Stromal cell of bone marrow (primary cell): ENCODE measurements around the gene PALM3.

Source experiments
- DNase-seq: peaks from one replicate; pipeline ENCODE4 v3.0.0-alpha.2; 2012; ENCODE audit warnings: low read depth

PALM3 gene

DNA sequence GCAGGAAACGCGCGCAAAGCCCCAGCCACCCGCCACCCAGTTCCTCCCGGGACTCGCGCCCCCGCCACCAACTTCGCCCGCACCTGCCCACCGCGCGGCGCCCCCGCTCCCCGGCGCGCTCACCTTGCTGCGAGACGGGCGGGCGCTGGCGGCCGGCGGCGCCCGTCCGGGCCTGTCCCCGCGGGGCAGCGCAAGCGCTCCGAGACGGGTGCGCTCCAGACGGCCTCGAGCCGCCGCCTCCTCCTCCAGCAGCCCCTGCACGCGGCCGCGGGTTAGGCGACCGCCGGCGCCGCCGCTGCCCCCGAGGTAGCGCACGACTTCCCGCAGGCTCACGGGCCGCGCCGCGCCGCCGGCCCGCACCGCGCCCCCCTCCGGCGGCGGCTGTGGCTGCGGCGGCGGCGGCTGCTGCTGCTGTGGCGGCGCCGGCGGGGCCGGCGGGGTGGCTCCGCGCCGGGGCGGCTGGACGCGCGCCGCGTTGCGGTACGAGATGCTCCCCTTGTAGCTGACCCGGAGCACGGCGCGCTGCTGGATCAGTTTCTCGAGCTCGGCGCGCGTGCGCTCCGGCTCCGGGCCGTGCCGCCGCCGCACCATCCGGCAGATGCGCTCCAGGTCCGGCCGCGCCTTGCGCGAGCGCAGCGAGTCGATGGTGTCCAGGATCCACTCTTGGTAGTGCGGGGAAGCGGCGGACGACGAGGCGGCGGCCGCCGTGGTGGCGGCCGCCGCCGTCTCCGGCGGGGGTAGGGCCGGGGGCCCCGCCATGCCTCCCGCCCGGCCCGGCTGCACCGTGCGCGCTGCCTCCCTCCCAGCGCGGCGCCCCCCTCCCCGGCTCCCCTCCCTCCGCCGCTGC lies 28.0 kb upstream of the PALM3 start:
- no peak for DNase-seq

DNA sequence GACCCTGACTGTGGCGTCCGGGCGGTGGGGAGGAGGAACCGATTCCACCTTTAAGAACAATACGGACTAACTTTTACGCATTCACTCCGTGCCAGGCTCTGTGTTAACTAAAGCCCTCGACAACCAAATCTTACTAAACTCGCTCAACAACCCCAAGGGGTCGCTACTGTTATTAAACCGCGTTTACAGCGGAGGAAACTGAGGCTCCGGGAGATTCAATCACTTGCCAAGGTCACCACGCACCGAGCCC lies 27.5 kb upstream of the PALM3 start:
- DNase-seq, result no peak

DNA sequence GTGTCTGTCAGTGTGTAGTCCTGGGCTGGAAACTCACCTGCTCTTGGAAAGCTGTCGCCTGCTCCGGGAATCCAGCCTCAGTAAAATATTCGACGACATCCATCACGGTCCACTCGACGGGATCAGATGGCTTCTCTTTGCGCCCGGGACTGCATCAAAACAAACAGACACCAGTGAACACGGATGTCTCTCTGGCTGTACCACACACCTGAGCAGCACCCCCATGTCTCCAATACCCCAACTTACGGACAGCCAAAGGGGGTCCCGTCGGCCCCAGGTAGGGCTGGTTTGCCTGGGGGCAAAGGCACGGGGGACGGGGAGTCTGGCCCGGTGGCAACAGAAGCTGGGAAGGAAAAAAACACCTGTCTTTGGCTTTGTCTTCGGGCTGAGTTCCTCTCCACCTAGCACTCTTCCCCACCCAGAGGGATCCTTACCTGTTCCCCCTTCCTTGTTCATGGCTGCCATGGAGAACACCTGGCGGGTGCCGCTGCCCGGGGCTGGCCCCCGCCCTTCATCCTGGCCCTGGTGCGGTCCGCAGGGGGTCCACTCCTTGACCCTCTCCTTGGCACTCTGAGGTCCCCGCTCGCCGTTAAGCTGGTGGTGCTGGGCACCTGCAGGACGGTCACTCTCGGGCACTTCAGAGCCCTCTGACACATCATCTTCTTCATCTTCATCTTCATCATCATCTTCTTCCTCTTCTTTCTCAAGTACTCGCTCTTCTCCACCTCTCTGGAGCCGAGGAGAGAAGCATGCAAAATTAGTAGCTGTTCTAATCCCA lies 26.9 kb upstream of the PALM3 start:
- DNase-seq, result no peak

DNA sequence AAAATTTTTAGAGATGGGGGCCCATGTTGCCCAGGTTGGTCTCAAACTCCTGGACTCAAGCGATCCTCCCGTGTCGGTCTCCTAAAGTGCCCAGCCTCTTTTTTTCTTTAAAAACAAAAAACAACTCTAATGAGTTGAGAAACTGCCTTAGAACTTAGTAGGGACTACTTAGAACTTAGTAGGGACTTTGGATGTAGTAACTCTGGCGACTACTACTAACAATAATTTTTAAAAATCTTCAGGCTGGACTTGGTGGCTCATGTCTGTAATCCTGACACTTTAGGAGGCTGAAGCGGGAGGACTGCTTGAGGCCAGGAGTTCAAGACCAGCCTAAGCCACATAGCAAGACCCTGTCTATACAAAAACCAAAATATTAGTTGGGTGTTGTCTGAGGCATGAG lies 24.2 kb upstream of the PALM3 start:
- no peak for DNase-seq

DNA sequence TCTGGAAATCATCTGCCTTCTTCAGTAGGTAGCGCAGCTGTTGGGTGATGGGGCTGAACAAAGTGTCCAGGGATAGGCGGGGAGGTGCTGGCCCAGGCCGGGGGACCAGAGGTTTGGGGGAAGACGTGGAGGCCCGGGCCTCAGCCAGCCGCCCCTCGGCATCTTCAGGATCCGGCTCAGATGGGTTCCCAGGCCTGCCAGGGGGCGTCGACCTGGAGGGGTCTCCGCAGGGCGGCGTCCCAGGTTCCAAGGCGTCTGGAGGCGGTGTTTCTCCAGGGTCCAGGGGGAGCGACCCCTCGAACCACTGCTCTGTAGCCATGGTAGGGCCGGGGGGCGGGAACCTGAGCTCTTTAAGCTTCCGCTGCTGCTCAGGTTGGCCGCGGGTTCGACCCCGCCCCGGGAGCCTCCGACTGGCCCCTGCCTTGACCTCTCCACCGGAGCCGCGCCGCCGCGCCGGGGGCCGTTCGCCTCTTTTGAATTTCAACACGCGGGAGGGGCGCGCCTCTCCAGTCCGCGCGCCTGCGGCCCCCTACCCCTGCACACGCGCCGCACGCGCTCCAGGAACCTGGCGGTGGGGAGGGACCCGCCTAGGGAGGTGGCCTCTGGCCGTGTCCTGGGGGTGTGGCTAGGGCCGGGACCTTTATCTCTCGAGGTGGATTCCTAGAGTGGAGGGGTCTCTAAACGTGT lies 23.6 kb upstream of the PALM3 start, which contains the start of gene C19orf67:
Gene C19orf67 (minus strand): TSS at position 475 of the 687 bp plus-strand sequence. CDS start 156 bp downstream, at position 319.
- DNase-seq, result no peak

GRCh38 chr19:14082675-14082960 lies 20.7 kb upstream of the PALM3 start:
- DNase-seq, result no peak

DNA sequence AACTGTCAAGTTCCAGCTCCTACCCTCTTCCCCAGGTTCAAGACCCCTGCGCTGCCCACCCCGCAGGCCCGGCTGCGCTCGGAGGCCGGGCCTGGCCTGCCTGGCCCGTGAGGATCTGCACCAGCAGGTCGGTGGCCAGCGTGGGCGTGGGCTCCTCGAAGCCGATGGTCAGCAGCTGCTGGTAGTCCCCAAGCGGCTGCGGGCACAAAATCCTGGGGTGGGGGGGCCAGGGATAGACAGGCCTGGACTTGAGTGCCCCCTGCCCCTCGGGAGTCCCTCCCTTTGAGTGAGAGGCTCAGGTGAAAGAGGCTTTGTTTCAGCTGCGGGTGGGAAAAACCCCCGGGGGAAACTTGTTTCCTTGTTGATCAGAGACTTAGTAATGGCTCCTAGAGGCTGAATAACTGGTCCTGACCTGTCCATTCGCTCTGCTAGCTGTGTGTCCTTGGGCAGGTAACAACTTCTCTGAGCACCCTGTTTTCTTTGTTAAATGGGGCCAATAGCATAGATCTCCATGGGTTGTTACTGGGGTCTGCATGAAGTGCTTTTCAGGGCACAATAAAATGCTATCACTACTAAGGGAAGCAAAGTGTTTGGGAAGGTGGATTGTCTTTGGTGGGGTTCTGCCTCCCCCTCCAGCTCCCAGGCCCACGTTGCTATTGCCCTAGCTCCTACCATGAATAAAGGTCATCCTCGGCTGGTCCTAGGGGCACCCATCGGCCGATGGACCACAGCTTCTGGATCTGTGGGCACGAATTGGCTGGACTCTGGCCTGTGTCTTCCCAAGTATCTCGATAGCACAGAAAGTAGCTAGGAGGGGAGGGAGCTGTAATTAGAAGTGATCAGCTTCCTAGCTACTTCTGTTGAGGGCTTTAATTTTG lies 20.2 kb upstream of the PALM3 start:
- DNase-seq, result no peak

DNA sequence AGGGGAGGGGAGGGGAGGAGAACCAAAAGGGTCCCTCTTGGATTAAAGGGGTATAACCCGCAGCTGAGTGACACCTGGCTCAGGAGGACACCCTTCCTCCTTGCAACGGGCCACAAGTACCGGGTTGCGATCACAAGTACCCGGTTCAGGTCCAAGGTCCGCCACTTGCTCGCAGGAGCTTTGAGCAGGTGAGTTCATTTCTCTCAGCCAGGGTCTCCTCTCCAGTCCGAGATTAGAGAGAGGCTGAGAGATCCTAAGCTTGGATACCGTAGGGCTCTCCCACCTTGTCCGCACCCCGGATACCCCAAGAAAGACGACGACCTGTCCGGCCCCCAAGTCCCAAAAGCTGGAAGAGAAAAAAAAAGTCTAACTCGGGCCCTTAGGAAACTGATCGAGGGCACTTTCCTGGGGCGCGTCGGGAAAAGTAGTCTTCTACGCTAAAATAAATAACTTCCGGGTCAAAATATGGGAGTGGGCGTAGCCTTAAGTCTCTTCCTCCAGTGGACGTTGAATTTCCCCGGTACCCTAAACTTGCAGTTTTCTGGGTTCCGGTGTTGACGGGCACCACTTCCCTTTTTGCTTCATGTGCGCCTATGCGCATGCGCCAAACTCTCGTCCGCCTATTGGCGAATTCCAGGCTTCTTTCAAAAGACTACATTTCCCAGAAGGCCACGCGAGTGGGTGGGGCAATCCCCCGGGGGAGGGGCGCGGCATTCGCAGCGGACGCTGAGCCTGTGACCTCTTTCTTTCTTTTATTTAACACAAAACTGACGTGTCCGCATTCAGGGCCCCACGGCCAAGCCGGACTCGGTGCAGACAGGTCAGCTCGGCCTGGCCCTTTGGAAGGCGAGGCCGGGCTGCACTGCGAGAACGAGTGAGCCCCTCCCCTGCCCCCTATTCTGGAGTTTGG lies 19.3 kb upstream of the PALM3 start:
- peak; percentile 99 for DNase-seq

- peak; percentile 82 for DNase-seq
Observed at GRCh38 chr19:14078411-14078810, 16.5 kb upstream of the PALM3 start.

- no peak for DNase-seq
Observed at GRCh38 chr19:14073925-14074838, 12.3 kb upstream of the PALM3 start.

GRCh38 chr19:14073261-14073924 lies 11.5 kb upstream of the PALM3 start:
- peak; percentile 58 for DNase-seq

DNA sequence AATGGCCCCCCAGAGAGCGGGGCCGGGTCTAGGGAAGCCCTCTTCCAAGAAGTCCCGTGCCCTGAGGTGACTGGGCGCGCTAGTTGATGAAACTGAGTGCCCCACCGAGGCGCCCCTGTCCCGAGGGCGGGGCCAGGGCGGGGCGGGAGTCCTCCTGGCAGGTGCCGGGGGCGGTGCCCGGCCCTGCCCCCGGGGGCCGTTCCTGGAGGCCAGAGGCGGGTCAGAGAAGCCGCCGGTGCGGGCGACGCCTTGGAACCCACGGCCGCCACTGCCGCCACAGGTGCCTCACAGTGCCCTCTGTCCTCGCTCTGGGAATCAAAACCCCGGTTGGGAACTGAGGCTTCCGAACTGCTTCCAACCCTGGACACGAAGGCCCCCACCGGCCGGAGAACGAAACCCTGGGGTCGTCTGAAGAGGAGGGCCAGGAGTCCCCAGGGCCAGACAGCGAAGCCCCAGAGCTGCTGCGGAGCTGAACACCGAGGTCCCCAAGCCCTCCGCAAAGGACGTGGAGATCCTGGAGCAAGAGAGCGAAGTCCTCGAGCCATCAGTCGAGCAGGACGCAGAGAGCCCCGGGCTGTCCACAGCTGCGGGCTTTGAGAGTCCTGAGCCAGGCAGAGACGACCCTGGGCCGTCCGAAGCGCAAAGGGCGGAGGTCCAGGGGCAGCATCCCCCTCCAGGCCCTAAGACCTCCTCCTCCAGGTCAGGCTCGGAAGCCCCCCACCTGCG lies 10.8 kb upstream of the PALM3 start, which contains the start of gene MISP3:
Gene MISP3 (plus strand): TSS at position 252 of the 726 bp plus-strand sequence. CDS start 524 bp downstream, outside the sequence.
- no peak for DNase-seq

- no peak for DNase-seq
Observed at GRCh38 chr19:14070268-14071050, 8.6 kb upstream of the PALM3 start.

- DNase-seq, result no peak
Observed at GRCh38 chr19:14066134-14066533, 4.3 kb upstream of the PALM3 start.

DNA sequence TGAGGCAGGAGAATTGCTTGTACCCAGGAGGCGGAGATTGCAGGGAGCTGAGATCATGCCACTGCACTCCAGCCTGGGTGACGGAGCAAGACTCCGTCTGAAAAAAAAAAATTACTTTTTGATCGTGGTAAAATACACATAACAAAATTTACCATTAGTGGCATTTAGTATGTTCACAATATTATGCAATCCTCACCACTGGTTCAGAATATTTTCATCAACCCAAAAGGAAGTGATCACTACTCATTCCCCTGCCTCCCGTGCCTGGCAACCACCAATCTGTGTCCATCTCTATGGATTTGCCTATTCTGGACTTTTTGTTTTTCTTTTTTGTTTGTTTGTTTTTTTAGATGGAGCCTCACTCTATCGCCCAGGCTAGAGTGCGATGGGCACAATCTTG lies 1.2 kb upstream of the PALM3 start:
- DNase-seq, result no peak

GRCh38 chr19:14062558-14062855 lies 631 bp upstream of the PALM3 start:
- no peak for DNase-seq

GRCh38 chr19:14061081-14061749 lies 661 bp downstream of the PALM3 start:
- no peak for DNase-seq
